Glutamatergic neuron (in vitro differentiated cells): ENCODE measurements around the gene DLX3. TPM values are rescaled to one million over a fixed set of nuclear protein-coding genes. Genes with fewer than 3 reads are reported as not detected.

ENCODE experiments used
- DNase-seq: peaks from one replicate; pipeline ENCODE4 v3.0.0; 2022
- H3K27ac Mint-ChIP-seq: one replicate; pipeline ENCODE4 v1.8.0; 2020; ENCODE audit warnings: mild to moderate bottlenecking, mixed read lengths, inconsistent platforms; ENCODE audit not compliant: unreplicated experiment
- H3K27me3 Mint-ChIP-seq: one replicate; pipeline ENCODE4 v1.8.0; 2020; ENCODE audit warnings: mild to moderate bottlenecking, moderate library complexity, mixed read lengths, inconsistent platforms; ENCODE audit not compliant: unreplicated experiment
- H3K36me3 Mint-ChIP-seq: one replicate; pipeline ENCODE4 v1.8.0; 2020; ENCODE audit warnings: mild to moderate bottlenecking, mixed read lengths, inconsistent platforms; ENCODE audit not compliant: unreplicated experiment
- H3K4me1 Mint-ChIP-seq: one replicate; pipeline ENCODE4 v1.8.0; 2020; ENCODE audit warnings: mild to moderate bottlenecking, low read depth, mixed read lengths, inconsistent platforms; ENCODE audit not compliant: unreplicated experiment
- H3K4me3 Mint-ChIP-seq: one replicate; pipeline ENCODE4 v1.8.0; 2020; ENCODE audit warnings: mild to moderate bottlenecking, mixed read lengths, inconsistent platforms; ENCODE audit not compliant: unreplicated experiment
- H3K9me3 Mint-ChIP-seq: one replicate; pipeline ENCODE4 v1.8.0; 2020; ENCODE audit warnings: mild to moderate bottlenecking, moderate library complexity, mixed read lengths, inconsistent platforms; ENCODE audit not compliant: unreplicated experiment
- total RNA-seq: library from RNA; stranded (reverse); fragmentation: NEBNext Ultra II Directional; extraction: Animal tissue kit (Norgen Biotek cat#: 25700); gene quantifications from one replicate; pipeline ENCODE4 v1.2.1, GENCODE V29; 2021; ENCODE audit not compliant: unreplicated experiment
- TF ChIP-seq, protein P1 (sequence below): fragments of 200-600 bp; sonication (generic); IDR thresholded peaks from one replicate; pipeline ENCODE4 v1.5.0; 2021; ENCODE audit not compliant: partially characterized antibody, unreplicated experiment

The DLX3 gene
- total RNA-seq, 1 donor from 2014 or later = 0.37 TPM

GRCh38 chr17:50039058-50039457 lies 44.0 kb upstream of the DLX3 start:
- H3K4me3 Mint-ChIP-seq = no peak overlapping the region
- no peak for DNase-seq
- no peak overlapping the region for H3K27ac Mint-ChIP-seq
- no peaks in the 10 kb centered on the region for H3K36me3 Mint-ChIP-seq
- H3K27me3 Mint-ChIP-seq = peaks cover 8% of the 10 kb centered on the region
- TF ChIP-seq, protein P1, sequence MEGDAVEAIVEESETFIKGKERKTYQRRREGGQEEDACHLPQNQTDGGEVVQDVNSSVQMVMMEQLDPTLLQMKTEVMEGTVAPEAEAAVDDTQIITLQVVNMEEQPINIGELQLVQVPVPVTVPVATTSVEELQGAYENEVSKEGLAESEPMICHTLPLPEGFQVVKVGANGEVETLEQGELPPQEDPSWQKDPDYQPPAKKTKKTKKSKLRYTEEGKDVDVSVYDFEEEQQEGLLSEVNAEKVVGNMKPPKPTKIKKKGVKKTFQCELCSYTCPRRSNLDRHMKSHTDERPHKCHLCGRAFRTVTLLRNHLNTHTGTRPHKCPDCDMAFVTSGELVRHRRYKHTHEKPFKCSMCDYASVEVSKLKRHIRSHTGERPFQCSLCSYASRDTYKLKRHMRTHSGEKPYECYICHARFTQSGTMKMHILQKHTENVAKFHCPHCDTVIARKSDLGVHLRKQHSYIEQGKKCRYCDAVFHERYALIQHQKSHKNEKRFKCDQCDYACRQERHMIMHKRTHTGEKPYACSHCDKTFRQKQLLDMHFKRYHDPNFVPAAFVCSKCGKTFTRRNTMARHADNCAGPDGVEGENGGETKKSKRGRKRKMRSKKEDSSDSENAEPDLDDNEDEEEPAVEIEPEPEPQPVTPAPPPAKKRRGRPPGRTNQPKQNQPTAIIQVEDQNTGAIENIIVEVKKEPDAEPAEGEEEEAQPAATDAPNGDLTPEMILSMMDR = no peak
- H3K9me3 Mint-ChIP-seq = peaks cover 4% of the 10 kb centered on the region
- H3K4me1 Mint-ChIP-seq = peaks cover 1% of the 10 kb centered on the region

GRCh38 chr17:50037321-50038107 lies 42.5 kb upstream of the DLX3 start:
- Mint-ChIP-seq H3K27me3 (peaks cover 9% of the 10 kb centered on the region), H3K9me3 (peaks cover 4% of the 10 kb centered on the region), H3K36me3 (no peaks in the 10 kb centered on the region), H3K4me3 (no peak overlapping the region), H3K27ac (no peak overlapping the region), H3K4me1 (peaks cover 1% of the 10 kb centered on the region)
- TF ChIP-seq, protein P1 = no peak
- DNase-seq = no peak

- Mint-ChIP-seq H3K4me1 (peaks cover 1% of the 10 kb centered on the region), H3K9me3 (peaks cover 4% of the 10 kb centered on the region), H3K36me3 (no peaks in the 10 kb centered on the region), H3K4me3 (no peak overlapping the region), H3K27ac (no peak overlapping the region), H3K27me3 (peaks cover 9% of the 10 kb centered on the region)
- no peak for DNase-seq
- TF ChIP-seq, protein P1 = no peak
Observed at GRCh38 chr17:50036455-50037261, 41.6 kb upstream of the DLX3 start.

GRCh38 chr17:50035945-50036344 lies 40.9 kb upstream of the DLX3 start:
- no peak overlapping the region for H3K27ac Mint-ChIP-seq
- no peaks in the 10 kb centered on the region for H3K36me3 Mint-ChIP-seq
- peaks cover 4% of the 10 kb centered on the region for H3K9me3 Mint-ChIP-seq
- TF ChIP-seq, protein P1 = no peak
- H3K27me3 Mint-ChIP-seq = peaks cover 9% of the 10 kb centered on the region
- no peak overlapping the region for H3K4me3 Mint-ChIP-seq
- DNase-seq = no peak
- peaks cover 1% of the 10 kb centered on the region for H3K4me1 Mint-ChIP-seq
